HepG2 (cell line): Measurements from ENCODE around the gene CHIC2. TPM values are rescaled to one million over a fixed set of nuclear protein-coding genes. Genes with fewer than 3 reads are reported as not detected.

ENCODE experiments used
- CREM ChIP-seq, 2 experiments: sonication (generic) in 1 of 2; formaldehyde crosslinking in 1 of 2; IDR thresholded peaks; 2 replicates each; pipeline versions ENCODE4 v1.4.0 to v1.6.1; 2016 to 2020; ENCODE audit warnings: antibody characterized with exemption in 1 of 2, mild to moderate bottlenecking in 1 of 2, missing genetic modification reagents in 1 of 2
- HCFC1 ChIP-seq: fragments of 150-350 bp; IDR thresholded peaks from 2 replicates; pipeline ENCODE4 v1.6.1; 2014; ENCODE audit warnings: low read depth, low read length
- HOXA7 ChIP-seq: sonication (generic); formaldehyde crosslinking; IDR thresholded peaks from 2 replicates; pipeline ENCODE4 v1.8.1; 2022; ENCODE audit warnings: mild to moderate bottlenecking, missing genetic modification reagents, moderate library complexity
- MTF2 ChIP-seq: sonication (generic); formaldehyde crosslinking; IDR thresholded peaks from 2 replicates; pipeline ENCODE4 v1.5.0; 2020; ENCODE audit warnings: missing genetic modification reagents, borderline replicate concordance
- RAD21 ChIP-seq: fragments of 450-650 bp; formaldehyde crosslinking; IDR thresholded peaks from 2 replicates; pipeline ENCODE4 v1.5.0; 2020; ENCODE audit warnings: mild to moderate bottlenecking
- RFXAP ChIP-seq: sonication (generic); formaldehyde crosslinking; IDR thresholded peaks from 2 replicates; pipeline ENCODE4 v1.4.0; 2020; ENCODE audit warnings: missing genetic modification reagents, borderline replicate concordance
- ZFP82 ChIP-seq: sonication (generic); formaldehyde crosslinking; IDR thresholded peaks from 2 replicates; pipeline ENCODE4 v1.5.1; 2020; ENCODE audit warnings: mild to moderate bottlenecking, missing genetic modification reagents, borderline replicate concordance
- ZFYVE20 ChIP-seq: sonication (generic); formaldehyde crosslinking; IDR thresholded peaks from 2 replicates; pipeline ENCODE4 v1.8.0; 2023; ENCODE audit warnings: low read depth, mild to moderate bottlenecking, moderate library complexity, missing genetic modification reagents, borderline replicate concordance
- ZNF3 ChIP-seq: IDR thresholded peaks from 2 replicates; pipeline ENCODE4 v1.7.0; 2017; ENCODE audit warnings: inconsistent platforms
- ZNF30 ChIP-seq: sonication (generic); formaldehyde crosslinking; IDR thresholded peaks from 2 replicates; pipeline ENCODE4 v1.5.0; 2020; ENCODE audit warnings: mild to moderate bottlenecking, missing genetic modification reagents
- ZNF431 ChIP-seq: sonication (generic); formaldehyde crosslinking; IDR thresholded peaks from 2 replicates; pipeline ENCODE4 v1.9.0; 2022; ENCODE audit warnings: missing genetic modification reagents, low read depth, mild to moderate bottlenecking, borderline replicate concordance
- ZNF501 ChIP-seq: sonication (generic); formaldehyde crosslinking; IDR thresholded peaks from 2 replicates; pipeline ENCODE4 v1.5.1; 2020; ENCODE audit warnings: mild to moderate bottlenecking, moderate library complexity, missing genetic modification reagents
- ZNF761 ChIP-seq: sonication (generic); formaldehyde crosslinking; conservative IDR thresholded peaks from 2 replicates; pipeline ENCODE4 v1.4.0; 2020; ENCODE audit warnings: mild to moderate bottlenecking, missing genetic modification reagents
- polyA plus RNA-seq, 8 experiments: library from polyadenylated mRNA; depleted of rRNA in 3 of 8; stranded (reverse) in 7 of 8; unstranded in 1 of 8; fragments of >200 nt; fragmentation: Illumina TruSeq in 4 of 8; extraction: Trizol in 4 of 8; gene quantifications; 2 replicates each; pipeline versions ENCODE4 v1.2.1 to v1.2.3, GENCODE V29; 2011 to 2016; ENCODE audit warnings: low read depth in 4 of 8, missing spikeins in 1 of 8, mixed read lengths in 1 of 8; ENCODE audit not compliant: insufficient read depth in 1 of 8
- total RNA-seq, 5 experiments: library from RNA; depleted of rRNA; stranded (reverse); fragments of >200 nt; fragmentation: Illumina TruSeq; extraction: Trizol; gene quantifications; 2 replicates each; pipeline ENCODE4 v1.2.3, GENCODE V29; 2016; ENCODE audit warnings: low read depth in 1 of 5
- TF ChIP-seq, protein P1 (sequence below): sonication (generic); formaldehyde crosslinking; IDR thresholded peaks from 2 replicates; pipeline ENCODE4 v1.8.0; 2022; ENCODE audit warnings: missing genetic modification reagents, low read depth, mild to moderate bottlenecking, borderline replicate concordance
- TF ChIP-seq, protein P2 (sequence below), 2 experiments: sonication (generic) in 1 of 2; formaldehyde crosslinking in 1 of 2; IDR thresholded peaks; 2 replicates each; pipeline versions ENCODE4 v1.6.1 to v1.9.0; 2014 to 2022; ENCODE audit warnings: antibody characterized with exemption in 1 of 2, borderline replicate concordance in 1 of 2, inconsistent platforms in 1 of 2, low read depth in 1 of 2, missing genetic modification reagents in 1 of 2
- TF ChIP-seq, protein P3 (sequence below): IDR thresholded peaks from 2 replicates; pipeline ENCODE4 v1.6.1; 2016; ENCODE audit warnings: mild to moderate bottlenecking
- TF ChIP-seq, protein P4 (sequence below): sonication (generic); formaldehyde crosslinking; IDR thresholded peaks from 2 replicates; pipeline ENCODE4 v1.9.0; 2021; ENCODE audit warnings: missing genetic modification reagents, borderline replicate concordance

CHIC2 gene
- total and polyA plus RNA-seq, 2 of the 13 experiments (the other 11 are each of a cell fraction or from before 2014, with no cell fraction given) = 10.0 to 17.2 TPM

DNA sequence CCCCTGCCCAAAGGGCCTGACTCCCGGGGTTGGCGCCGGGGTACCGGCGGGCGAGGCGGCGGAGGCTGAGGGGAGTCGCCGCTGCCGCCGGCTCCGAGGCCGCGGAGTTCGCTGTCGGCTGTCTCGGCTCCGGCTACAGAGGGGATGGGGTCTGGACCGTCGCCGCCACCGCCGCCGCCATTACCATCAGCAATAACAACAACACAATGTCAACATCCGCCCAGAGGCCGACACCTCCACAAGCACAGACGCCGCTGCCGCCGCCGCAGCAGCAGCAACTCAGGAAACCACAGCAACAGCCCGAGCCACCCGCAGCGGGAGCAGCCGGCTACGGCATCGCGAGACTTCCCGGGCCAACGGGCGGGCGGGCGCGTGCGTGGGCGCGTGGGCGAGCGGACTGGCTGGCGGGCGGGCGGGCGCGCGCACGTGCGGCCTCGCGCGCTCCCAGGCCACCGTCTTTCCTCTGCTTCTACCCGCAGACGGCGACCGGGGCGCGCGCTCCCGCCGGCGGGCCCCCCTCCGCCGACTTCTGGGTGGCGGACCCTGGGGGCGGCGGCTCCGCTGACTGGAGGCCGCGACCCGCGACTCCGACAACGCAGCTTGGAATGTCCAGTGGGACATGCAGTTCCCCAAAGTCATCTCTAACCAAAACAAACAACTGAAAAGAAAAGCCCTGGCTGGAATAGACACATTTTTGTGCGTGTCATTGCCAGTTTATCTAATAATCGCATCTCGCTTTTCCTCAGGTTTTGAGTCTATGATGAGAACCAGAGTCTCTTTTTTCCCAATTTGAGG lies at the start of gene CHIC2 (continued):
- TF ChIP-seq, protein P1, sequence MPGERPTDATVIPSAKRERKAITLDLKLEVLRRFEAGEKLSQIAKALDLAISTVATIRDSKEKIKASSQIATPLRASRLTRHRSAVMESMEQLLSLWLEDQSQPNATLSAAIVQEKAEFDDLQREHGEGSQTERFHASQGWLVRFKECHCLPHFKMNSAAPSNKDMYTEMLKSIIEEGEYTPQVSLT (CRISPR knock-in tag) = no peak
- no peak for TF ChIP-seq ZNF3 (CRISPR knock-in tag)
- TF ChIP-seq RAD21 (CRISPR knock-in tag) = peak; percentile 33; the same call in 1 of the 2 replicates
- TF ChIP-seq, protein P2, sequence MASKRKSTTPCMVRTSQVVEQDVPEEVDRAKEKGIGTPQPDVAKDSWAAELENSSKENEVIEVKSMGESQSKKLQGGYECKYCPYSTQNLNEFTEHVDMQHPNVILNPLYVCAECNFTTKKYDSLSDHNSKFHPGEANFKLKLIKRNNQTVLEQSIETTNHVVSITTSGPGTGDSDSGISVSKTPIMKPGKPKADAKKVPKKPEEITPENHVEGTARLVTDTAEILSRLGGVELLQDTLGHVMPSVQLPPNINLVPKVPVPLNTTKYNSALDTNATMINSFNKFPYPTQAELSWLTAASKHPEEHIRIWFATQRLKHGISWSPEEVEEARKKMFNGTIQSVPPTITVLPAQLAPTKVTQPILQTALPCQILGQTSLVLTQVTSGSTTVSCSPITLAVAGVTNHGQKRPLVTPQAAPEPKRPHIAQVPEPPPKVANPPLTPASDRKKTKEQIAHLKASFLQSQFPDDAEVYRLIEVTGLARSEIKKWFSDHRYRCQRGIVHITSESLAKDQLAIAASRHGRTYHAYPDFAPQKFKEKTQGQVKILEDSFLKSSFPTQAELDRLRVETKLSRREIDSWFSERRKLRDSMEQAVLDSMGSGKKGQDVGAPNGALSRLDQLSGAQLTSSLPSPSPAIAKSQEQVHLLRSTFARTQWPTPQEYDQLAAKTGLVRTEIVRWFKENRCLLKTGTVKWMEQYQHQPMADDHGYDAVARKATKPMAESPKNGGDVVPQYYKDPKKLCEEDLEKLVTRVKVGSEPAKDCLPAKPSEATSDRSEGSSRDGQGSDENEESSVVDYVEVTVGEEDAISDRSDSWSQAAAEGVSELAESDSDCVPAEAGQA (IDR thresholded peaks at IDR 0.05; ENCODE audit: low read depth) = 0 out of 2 replicates have a peak, but pooled peaks have one; percentile 13
- TF ChIP-seq, protein P2 (CRISPR knock-in tag; IDR thresholded peaks at IDR 0.05; ENCODE audit: borderline replicate concordance) = no peak
- TF ChIP-seq ZNF30 (CRISPR knock-in tag) = no peak
- no peak for TF ChIP-seq ZFYVE20 (CRISPR knock-in tag)
- TF ChIP-seq HCFC1 = no peak
- no peak; the same call in 1 of the 2 replicates for TF ChIP-seq ZNF431
- TF ChIP-seq, protein P3, sequence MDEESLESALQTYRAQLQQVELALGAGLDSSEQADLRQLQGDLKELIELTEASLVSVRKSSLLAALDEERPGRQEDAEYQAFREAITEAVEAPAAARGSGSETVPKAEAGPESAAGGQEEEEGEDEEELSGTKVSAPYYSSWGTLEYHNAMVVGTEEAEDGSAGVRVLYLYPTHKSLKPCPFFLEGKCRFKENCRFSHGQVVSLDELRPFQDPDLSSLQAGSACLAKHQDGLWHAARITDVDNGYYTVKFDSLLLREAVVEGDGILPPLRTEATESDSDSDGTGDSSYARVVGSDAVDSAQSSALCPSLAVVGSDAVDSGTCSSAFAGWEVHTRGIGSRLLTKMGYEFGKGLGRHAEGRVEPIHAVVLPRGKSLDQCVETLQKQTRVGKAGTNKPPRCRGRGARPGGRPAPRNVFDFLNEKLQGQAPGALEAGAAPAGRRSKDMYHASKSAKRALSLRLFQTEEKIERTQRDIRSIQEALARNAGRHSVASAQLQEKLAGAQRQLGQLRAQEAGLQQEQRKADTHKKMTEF = peak; percentile 79; the same call in 1 of the 2 replicates
- peak; percentile 57; the same call in 1 of the 2 replicates for TF ChIP-seq ZFP82 (CRISPR knock-in tag)
- TF ChIP-seq HOXA7 (CRISPR knock-in tag) = no peak
- TF ChIP-seq RFXAP (CRISPR knock-in tag) = peak; percentile 97
- TF ChIP-seq ZNF761 (CRISPR knock-in tag) = no peak
- TF ChIP-seq CREM (IDR thresholded peaks at IDR 0.05) = no peak
- TF ChIP-seq CREM (CRISPR knock-in tag; IDR thresholded peaks at IDR 0.05) = no peak
- peak; percentile 83 for TF ChIP-seq ZNF501 (CRISPR knock-in tag)
- 0 out of 2 replicates have a peak, but pooled peaks have one; percentile 60 for TF ChIP-seq MTF2
- TF ChIP-seq, protein P4, sequence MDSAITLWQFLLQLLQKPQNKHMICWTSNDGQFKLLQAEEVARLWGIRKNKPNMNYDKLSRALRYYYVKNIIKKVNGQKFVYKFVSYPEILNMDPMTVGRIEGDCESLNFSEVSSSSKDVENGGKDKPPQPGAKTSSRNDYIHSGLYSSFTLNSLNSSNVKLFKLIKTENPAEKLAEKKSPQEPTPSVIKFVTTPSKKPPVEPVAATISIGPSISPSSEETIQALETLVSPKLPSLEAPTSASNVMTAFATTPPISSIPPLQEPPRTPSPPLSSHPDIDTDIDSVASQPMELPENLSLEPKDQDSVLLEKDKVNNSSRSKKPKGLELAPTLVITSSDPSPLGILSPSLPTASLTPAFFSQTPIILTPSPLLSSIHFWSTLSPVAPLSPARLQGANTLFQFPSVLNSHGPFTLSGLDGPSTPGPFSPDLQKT (CRISPR knock-in tag) = no peak
